ENCODE results near the gene CNTN5.

The CNTN5 gene

GRCh38 chr11:99197477-99197876 lies 176.7 kb downstream of the CNTN5 start:
- DNase-seq = no peak
- TF ChIP-seq POLR2A (IDR thresholded peaks at IDR 0.05; ENCODE audit: low read length) = no peak
- no peak for TF ChIP-seq GATA1 (IDR thresholded peaks at IDR 0.05; ENCODE audit: low read depth, low read length)

- no peak for TF ChIP-seq GATA1 (IDR thresholded peaks at IDR 0.05; ENCODE audit: low read depth, low read length)
- no peak for TF ChIP-seq POLR2A (IDR thresholded peaks at IDR 0.05; ENCODE audit: low read length)
These were observed 177.5 kb downstream of the CNTN5 start for GRCh38 chr11:99198215-99198614.

DNA sequence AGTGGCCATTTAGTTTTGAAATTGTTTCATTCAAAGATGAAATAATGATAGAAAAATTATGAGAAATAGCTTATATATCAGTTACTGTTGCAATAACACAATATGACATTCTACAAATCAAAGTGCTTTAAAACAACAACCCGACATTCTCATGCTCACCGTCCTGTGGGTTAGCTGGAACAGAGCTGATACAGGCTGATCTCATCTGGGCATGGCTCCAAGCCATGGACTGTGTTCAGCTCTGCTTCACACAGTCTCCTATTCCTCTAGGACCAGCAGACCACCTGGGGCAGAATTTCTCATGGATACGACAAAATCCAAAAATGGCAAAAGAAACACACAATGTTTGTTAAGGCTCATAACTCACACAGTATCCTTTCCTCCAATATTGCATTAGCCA lies 178.6 kb downstream of the CNTN5 start:
- TF ChIP-seq GATA1 (IDR thresholded peaks at IDR 0.05; ENCODE audit: low read depth, low read length) (no peak), POLR2A (IDR thresholded peaks at IDR 0.05; ENCODE audit: low read length) (no peak)

More at GRCh38 chr11:99198215-99198614, 177.5 kb downstream of the CNTN5 start:
- no peak for DNase-seq

GRCh38 chr11:99200720-99201119 lies 180.0 kb downstream of the CNTN5 start:
- DNase-seq = no peak
- no peak for TF ChIP-seq GATA1 (IDR thresholded peaks at IDR 0.05; ENCODE audit: low read depth, low read length)
- TF ChIP-seq POLR2A (IDR thresholded peaks at IDR 0.05; ENCODE audit: low read length) = no peak

More for the DNA sequence above, 178.6 kb downstream of the CNTN5 start:
- no peak for DNase-seq

DNA sequence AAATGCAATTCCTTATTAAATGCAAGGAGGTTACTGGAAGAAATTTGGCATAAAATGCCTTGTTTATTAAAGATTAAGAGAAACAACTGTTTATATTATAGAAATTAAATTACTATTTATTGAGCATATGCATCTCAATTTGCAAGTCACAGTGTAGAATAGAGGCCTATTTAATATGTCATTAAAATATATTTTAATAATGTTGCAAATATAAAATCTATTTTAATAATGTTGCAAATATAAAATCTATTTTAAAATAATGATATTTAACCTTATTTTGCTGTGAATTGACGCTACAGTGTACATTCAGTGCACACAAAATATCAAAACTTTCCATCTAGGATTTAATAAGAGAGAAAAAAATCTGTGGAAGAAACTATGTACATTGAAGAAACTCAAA lies 188.1 kb downstream of the CNTN5 start:
- TF ChIP-seq GATA1 (IDR thresholded peaks at IDR 0.05; ENCODE audit: low read depth, low read length) = no peak
- no peak for TF ChIP-seq POLR2A (IDR thresholded peaks at IDR 0.05; ENCODE audit: low read length)

GRCh38 chr11:99229544-99229943 lies 208.8 kb downstream of the CNTN5 start:
- DNase-seq = no peak
- no peak for TF ChIP-seq POLR2A (IDR thresholded peaks at IDR 0.05; ENCODE audit: low read length)
- TF ChIP-seq GATA1 (IDR thresholded peaks at IDR 0.05; ENCODE audit: low read depth, low read length) = no peak

More for the DNA sequence above, 188.1 kb downstream of the CNTN5 start:
- no peak for DNase-seq

GRCh38 chr11:99234534-99234933 lies 213.8 kb downstream of the CNTN5 start:
- TF ChIP-seq GATA1 (IDR thresholded peaks at IDR 0.05; ENCODE audit: low read depth, low read length) = no peak
- no peak for TF ChIP-seq POLR2A (IDR thresholded peaks at IDR 0.05; ENCODE audit: low read length)

GRCh38 chr11:99238401-99238800 lies 217.7 kb downstream of the CNTN5 start:
- no peak for TF ChIP-seq GATA1 (IDR thresholded peaks at IDR 0.05; ENCODE audit: low read depth, low read length)
- no peak for TF ChIP-seq POLR2A (IDR thresholded peaks at IDR 0.05; ENCODE audit: low read length)
- no peak for DNase-seq

More at GRCh38 chr11:99234534-99234933, 213.8 kb downstream of the CNTN5 start:
- no peak for DNase-seq

- no peak for TF ChIP-seq GATA1 (IDR thresholded peaks at IDR 0.05; ENCODE audit: low read depth, low read length)
- no peak for TF ChIP-seq POLR2A (IDR thresholded peaks at IDR 0.05; ENCODE audit: low read length)
- DNase-seq = no peak
These were observed 219.7 kb downstream of the CNTN5 start for GRCh38 chr11:99240192-99241030.

- TF ChIP-seq GATA1 (IDR thresholded peaks at IDR 0.05; ENCODE audit: low read depth, low read length) = no peak
- no peak for TF ChIP-seq POLR2A (IDR thresholded peaks at IDR 0.05; ENCODE audit: low read length)
- no peak for DNase-seq
These were observed 220.3 kb downstream of the CNTN5 start for GRCh38 chr11:99241066-99241465.

DNA sequence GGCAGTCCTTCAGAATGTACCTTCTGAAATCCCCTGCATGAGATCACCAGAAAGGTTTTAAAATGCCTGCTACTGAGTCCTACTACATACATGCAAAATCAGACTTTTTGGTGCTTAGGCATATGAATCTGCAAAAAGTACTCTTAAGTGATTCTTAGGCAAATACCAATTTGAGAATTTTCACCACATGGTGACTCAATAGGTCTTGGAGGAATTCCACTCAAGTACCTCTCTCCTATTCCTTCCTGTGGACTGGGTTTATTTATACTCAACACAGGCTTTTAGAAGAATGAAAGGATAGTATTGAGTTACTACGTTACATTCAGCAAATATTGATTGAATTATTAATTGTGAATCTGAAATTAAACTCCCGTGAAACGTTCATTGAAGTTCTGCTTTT lies 223.9 kb downstream of the CNTN5 start:
- no peak for DNase-seq

GRCh38 chr11:99246199-99246598 lies 225.4 kb downstream of the CNTN5 start:
- no peak for DNase-seq
- TF ChIP-seq POLR2A (IDR thresholded peaks at IDR 0.05; ENCODE audit: low read length) = no peak
- no peak for TF ChIP-seq GATA1 (IDR thresholded peaks at IDR 0.05; ENCODE audit: low read depth, low read length)

More for the DNA sequence above, 223.9 kb downstream of the CNTN5 start:
- TF ChIP-seq POLR2A (IDR thresholded peaks at IDR 0.05; ENCODE audit: low read length) = no peak
- TF ChIP-seq GATA1 (IDR thresholded peaks at IDR 0.05; ENCODE audit: low read depth, low read length) = no peak

DNA sequence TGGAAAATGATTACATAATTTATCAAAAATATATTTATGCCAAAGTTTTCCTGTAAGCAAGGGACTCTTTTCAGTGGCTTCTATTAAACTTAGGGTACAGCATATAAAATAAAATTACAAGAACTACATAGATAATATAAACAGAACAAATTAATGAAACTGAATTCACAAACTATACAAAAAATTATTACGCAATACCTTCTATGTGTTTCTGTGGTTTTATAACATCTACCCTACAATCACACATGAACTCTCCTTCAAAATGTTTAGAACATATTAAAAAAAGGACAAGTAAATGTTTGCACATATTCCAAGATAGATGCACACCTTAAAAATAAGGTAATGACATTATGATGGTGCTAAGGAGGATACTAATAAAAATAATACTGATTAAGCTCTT lies 235.9 kb downstream of the CNTN5 start:
- no peak for DNase-seq
- TF ChIP-seq GATA1 (IDR thresholded peaks at IDR 0.05; ENCODE audit: low read depth, low read length) = no peak
- TF ChIP-seq POLR2A (IDR thresholded peaks at IDR 0.05; ENCODE audit: low read length) = no peak

- TF ChIP-seq POLR2A (IDR thresholded peaks at IDR 0.05; ENCODE audit: low read length) = no peak
- no peak for TF ChIP-seq GATA1 (IDR thresholded peaks at IDR 0.05; ENCODE audit: low read depth, low read length)
- no peak for DNase-seq
These were observed 236.4 kb downstream of the CNTN5 start for GRCh38 chr11:99257131-99257530.

- TF ChIP-seq POLR2A (IDR thresholded peaks at IDR 0.05; ENCODE audit: low read length) = no peak
- no peak for TF ChIP-seq GATA1 (IDR thresholded peaks at IDR 0.05; ENCODE audit: low read depth, low read length)
These were observed 239.9 kb downstream of the CNTN5 start for GRCh38 chr11:99260696-99261095.

More at GRCh38 chr11:99260696-99261095, 239.9 kb downstream of the CNTN5 start:
- DNase-seq = no peak
